ENCODE measurements around the gene MRPS23.

Gene MRPS23

GRCh38 chr17:57794841-57795240 lies 55.0 kb downstream of the MRPS23 start:
- no peak for DNase-seq (ENCODE audit: low spot score)

GRCh38 chr17:57788725-57789124 lies 61.1 kb downstream of the MRPS23 start:
- DNase-seq (ENCODE audit: low spot score), result no peak

- DNase-seq (ENCODE audit: low spot score), result no peak
Measured at GRCh38 chr17:57785022-57785421, 64.8 kb downstream of the MRPS23 start.

All from Ammon's horn (tissue), 1 donor.